CD4-positive, alpha-beta T cell (primary cell): ENCODE results near the gene ZNF549. TPM values are rescaled to one million over a fixed set of nuclear protein-coding genes. Genes with fewer than 3 reads are reported as not detected.
A peak's percentile ranks its signal among the peaks of the same experiment; 100 is the strongest.

Source experiments
- ATAC-seq: fragments of 200-7000 bp; cut with Tn5 transposase; one replicate; pipeline ENCODE4 v1.10.0; 2022; ENCODE audit warnings: mild to moderate bottlenecking; ENCODE audit not compliant: poor library complexity
- CTCF ChIA-PET: fragments of 350-600 bp; sonication (Branson Sonifier 250); formaldehyde crosslinking; loops from one replicate; lab custom pipeline; 2021; ENCODE audit warnings: antibody characterized with exemption, inconsistent platforms; lab: Charles Lee
- POLR2A ChIA-PET: fragments of 350-600 bp; sonication (Branson Sonifier 250); formaldehyde crosslinking; loops from one replicate; lab custom pipeline; 2021; ENCODE audit warnings: antibody characterized with exemption, inconsistent platforms; lab: Charles Lee
- DNase-seq, 14 experiments: peaks; one replicate each; pipeline ENCODE4 v3.0.0-alpha.2; 2013 to 2020; ENCODE audit warnings: mixed read lengths in 2 of 14
- H3K27ac ChIP-seq, 2 donors: one replicate each; pipeline versions ENCODE4 v1.5.1 to v1.7.0; 2013; ENCODE audit warnings: low read length in 2 of 2, low read depth in 1 of 2, mild to moderate bottlenecking in 1 of 2
- H3K27me3 ChIP-seq, 2 experiments: 1 replicate in 1 of 2; 2 replicates in 1 of 2; pipeline versions ENCODE4 v1.6.1 to v1.7.0; 2013; ENCODE audit warnings: low read length in 2 of 2, control low read depth in 1 of 2, mild to moderate bottlenecking in 1 of 2, moderate library complexity in 1 of 2; ENCODE audit not compliant: insufficient read depth in 2 of 2, control insufficient read depth in 1 of 2
- H3K36me3 ChIP-seq: one replicate; pipeline ENCODE4 v1.6.1; 2013; ENCODE audit warnings: low read length, control low read depth; ENCODE audit not compliant: insufficient read depth
- H3K4me1 ChIP-seq: one replicate; pipeline ENCODE4 v1.6.1; 2013; ENCODE audit warnings: low read length, control low read depth; ENCODE audit not compliant: insufficient read depth
- H3K4me3 ChIP-seq: one replicate; pipeline ENCODE4 v1.5.1; 2013; ENCODE audit warnings: mild to moderate bottlenecking, low read length, moderate library complexity
- H3K9me3 ChIP-seq, 2 experiments: 1 replicate in 1 of 2; 2 replicates in 1 of 2; pipeline versions ENCODE4 v1.6.1 to v1.7.0; 2013; ENCODE audit warnings: low read length in 2 of 2, mild to moderate bottlenecking in 2 of 2, control low read depth in 1 of 2, moderate library complexity in 1 of 2; ENCODE audit not compliant: control insufficient read depth in 1 of 2, insufficient read depth in 1 of 2
- H3K27ac Mint-ChIP-seq: one replicate; pipeline ENCODE4 v1.8.0; 2020; ENCODE audit warnings: mixed read lengths
- H3K27me3 Mint-ChIP-seq: one replicate; pipeline ENCODE4 v1.8.0; 2021; ENCODE audit warnings: mixed read lengths
- H3K36me3 Mint-ChIP-seq: one replicate; pipeline ENCODE4 v1.8.0; 2021; ENCODE audit warnings: low read depth, mixed read lengths
- H3K4me1 Mint-ChIP-seq: one replicate; pipeline ENCODE4 v1.8.0; 2021; ENCODE audit warnings: low read depth, mixed read lengths
- H3K4me3 Mint-ChIP-seq: one replicate; pipeline ENCODE4 v1.8.0; 2020; ENCODE audit warnings: mild to moderate bottlenecking, mixed read lengths
- H3K9me3 Mint-ChIP-seq: one replicate; pipeline ENCODE4 v1.8.0; 2020; ENCODE audit warnings: mixed read lengths
- intact Hi-C, 2 experiments: fragments of 100-400 bp; cut with DNase I in 1 of 2; cut with micrococcal nuclease in 1 of 2; formaldehyde crosslinking; loops; one replicate each; pipeline versions ENCODE4 v1.15.1 to v1.9.0; 2023 to 2025; cut with DNase I, micrococcal nuclease
- total RNA-seq, 174 experiments: library from RNA in 2 of 174; stranded (reverse) in 2 of 174; gene quantifications; one replicate each; pipeline ENCODE4 v1.2.3 and lab custom pipeline; 2021 to 2026
- TF ChIP-seq, protein P1 (sequence below): fragments of 200-600 bp; IDR thresholded peaks from one replicate; pipeline ENCODE4 v1.8.0; 2022; ENCODE audit warnings: antibody characterized with exemption, mild to moderate bottlenecking

ZNF549 gene
- total RNA-seq, 2 experiments from 2014 or later = 10.1 to 11.1 TPM

DNA sequence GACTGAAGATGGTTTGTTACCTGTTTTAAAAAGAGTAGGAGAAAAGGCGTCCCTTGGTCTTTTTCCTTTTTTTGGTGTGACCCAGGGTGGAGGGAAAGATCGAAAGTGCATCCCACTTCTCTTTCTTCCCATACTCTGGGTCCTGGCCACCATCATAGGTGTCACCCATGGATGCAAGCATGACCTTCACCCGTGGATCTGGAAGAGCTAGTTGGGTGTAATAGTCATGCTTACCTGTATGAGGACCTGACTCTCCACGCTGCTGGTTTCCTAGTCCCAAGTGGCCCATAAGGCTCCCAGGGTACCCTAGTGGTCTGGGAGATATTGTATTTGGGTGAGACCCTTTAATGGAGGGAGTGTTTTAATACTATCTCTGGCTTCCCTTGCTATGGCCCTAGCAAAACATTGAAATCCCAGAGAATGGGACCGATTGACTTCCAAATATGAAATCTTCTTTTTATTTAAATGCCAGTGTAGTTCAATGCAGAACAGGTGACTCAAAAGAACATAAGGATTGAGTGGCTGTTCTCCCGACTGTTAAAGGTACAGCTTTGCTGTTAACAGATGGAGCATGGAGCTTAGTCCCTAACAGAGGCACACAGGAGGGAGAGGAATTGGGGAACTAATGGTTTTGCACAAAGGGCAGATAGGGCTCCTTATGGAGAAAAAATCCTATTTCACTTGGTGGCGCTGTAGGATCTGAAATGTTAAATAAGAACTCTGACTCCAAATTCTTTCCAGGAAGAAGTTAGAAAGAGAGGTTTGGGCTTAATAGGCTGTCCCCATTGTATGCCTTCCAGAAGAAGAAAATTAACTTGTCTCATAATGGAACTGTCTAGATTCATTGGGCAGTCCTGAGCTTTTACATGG lies 39.5 kb downstream of the ZNF549 start:
- TF ChIP-seq, protein P1, sequence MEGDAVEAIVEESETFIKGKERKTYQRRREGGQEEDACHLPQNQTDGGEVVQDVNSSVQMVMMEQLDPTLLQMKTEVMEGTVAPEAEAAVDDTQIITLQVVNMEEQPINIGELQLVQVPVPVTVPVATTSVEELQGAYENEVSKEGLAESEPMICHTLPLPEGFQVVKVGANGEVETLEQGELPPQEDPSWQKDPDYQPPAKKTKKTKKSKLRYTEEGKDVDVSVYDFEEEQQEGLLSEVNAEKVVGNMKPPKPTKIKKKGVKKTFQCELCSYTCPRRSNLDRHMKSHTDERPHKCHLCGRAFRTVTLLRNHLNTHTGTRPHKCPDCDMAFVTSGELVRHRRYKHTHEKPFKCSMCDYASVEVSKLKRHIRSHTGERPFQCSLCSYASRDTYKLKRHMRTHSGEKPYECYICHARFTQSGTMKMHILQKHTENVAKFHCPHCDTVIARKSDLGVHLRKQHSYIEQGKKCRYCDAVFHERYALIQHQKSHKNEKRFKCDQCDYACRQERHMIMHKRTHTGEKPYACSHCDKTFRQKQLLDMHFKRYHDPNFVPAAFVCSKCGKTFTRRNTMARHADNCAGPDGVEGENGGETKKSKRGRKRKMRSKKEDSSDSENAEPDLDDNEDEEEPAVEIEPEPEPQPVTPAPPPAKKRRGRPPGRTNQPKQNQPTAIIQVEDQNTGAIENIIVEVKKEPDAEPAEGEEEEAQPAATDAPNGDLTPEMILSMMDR = no peak
- Histone ChIP-seq H3K27ac (no peak overlapping the region), H3K4me1 (no peaks in the 10 kb centered on the region), H3K36me3 (no peaks in the 10 kb centered on the region), H3K4me3 (no peak overlapping the region), H3K9me3 (peaks cover 37 to 80% of the 10 kb centered on the region in 2 experiments), H3K27me3 (peaks cover 0 to 5% of the 10 kb centered on the region in 2 experiments)
- peak in 1 of 14 experiments; percentile 11 for DNase-seq
- ChIA-PET CTCF (no interaction called here), POLR2A (interaction anchor here (0.7 kb wide), 1 partner anchor 11 kb away, joined by 3 read pairs; no protein-coding TSS in a partner anchor)
- H3K4me3 Mint-ChIP-seq = no peak overlapping the region
- H3K36me3 Mint-ChIP-seq = peaks cover 75% of the 10 kb centered on the region
- H3K27ac Mint-ChIP-seq = no peak overlapping the region
- intact Hi-C loops = no loop called here
- H3K9me3 Mint-ChIP-seq = peaks cover 29% of the 10 kb centered on the region
- H3K27me3 Mint-ChIP-seq = peaks cover 5% of the 10 kb centered on the region
- no peaks in the 10 kb centered on the region for H3K4me1 Mint-ChIP-seq
- no peak for ATAC-seq

DNA sequence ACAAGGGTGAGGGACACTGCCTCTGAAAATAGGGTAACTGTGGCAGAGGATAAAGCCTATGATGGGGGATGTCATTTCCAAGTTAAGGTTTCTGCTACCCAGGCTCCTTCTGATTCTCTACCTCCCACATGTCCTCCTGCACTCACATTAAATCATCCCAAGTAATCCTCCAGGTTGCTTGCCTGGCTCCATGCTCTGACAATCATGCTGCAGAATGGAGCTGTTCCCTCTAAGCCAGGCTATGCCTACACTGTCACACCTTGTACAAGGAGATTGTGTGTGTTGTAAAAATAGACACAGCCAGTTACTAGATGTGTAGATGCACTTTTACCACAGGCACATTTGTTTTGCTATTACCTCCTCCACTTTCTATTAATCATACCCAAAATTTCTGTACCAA lies 43.6 kb downstream of the ZNF549 start:
- ATAC-seq (no peak), DNase-seq (no peak)
- Histone ChIP-seq H3K36me3 (peaks cover 36% of the 10 kb centered on the region), H3K27me3 (no peaks in the 10 kb centered on the region), H3K4me3 (no peak overlapping the region), H3K9me3 (peaks cover 48 to 96% of the 10 kb centered on the region in 2 experiments), H3K4me1 (no peaks in the 10 kb centered on the region), H3K27ac (no peak overlapping the region)
- Mint-ChIP-seq H3K27me3 (no peaks in the 10 kb centered on the region), H3K4me1 (no peaks in the 10 kb centered on the region), H3K9me3 (peaks cover 19% of the 10 kb centered on the region), H3K36me3 (peaks cover 92% of the 10 kb centered on the region), H3K4me3 (no peak overlapping the region), H3K27ac (no peak overlapping the region)
- intact Hi-C loops = no loop called here
- ChIA-PET CTCF (no interaction called here), POLR2A (no interaction called here)
- TF ChIP-seq, protein P1 = no peak

DNA sequence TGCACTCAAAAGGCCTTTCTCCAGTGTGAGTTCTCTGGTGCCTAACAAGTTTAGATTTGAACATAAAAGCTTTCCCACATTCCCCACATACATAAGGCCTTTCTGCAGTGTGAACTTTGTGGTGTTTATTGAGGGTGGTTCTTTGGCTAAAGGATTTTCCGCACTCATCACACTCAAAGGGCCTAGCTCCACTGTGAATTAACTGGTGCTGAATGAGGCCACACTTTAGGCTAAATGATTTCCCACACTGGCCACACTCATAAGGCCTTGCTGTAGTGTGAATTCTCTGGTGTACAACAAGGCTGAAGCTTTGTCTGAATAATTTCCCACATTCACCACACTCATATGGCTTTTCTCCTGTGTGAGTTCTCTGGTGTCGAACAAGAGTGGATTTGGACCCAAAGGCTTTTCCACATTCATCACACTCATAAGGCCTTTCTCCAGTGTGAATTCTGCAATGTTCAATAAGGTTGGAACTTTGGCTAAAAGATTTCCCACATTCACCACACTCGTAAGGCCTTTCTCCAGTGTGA lies 45.3 kb downstream of the ZNF549 start:
- Histone ChIP-seq H3K4me3 (no peak overlapping the region), H3K4me1 (peaks cover 2% of the 10 kb centered on the region), H3K9me3 (peaks cover 52 to 92% of the 10 kb centered on the region in 2 experiments), H3K27me3 (no peaks in the 10 kb centered on the region), H3K27ac (no peak overlapping the region), H3K36me3 (peaks cover 42% of the 10 kb centered on the region)
- Mint-ChIP-seq H3K36me3 (peaks cover 94% of the 10 kb centered on the region), H3K4me1 (peaks cover 13% of the 10 kb centered on the region), H3K9me3 (peaks cover 26% of the 10 kb centered on the region), H3K27ac (no peak overlapping the region), H3K4me3 (no peak overlapping the region), H3K27me3 (no peaks in the 10 kb centered on the region)
- ChIA-PET CTCF (no interaction called here), POLR2A (no interaction called here)
- TF ChIP-seq, protein P1 = no peak
- DNase-seq (no peak), ATAC-seq (no peak)
- intact Hi-C loops = no loop called here
